ENCODE measurements around the gene LSS. TPM values are rescaled to one million over a fixed set of nuclear protein-coding genes. Genes with fewer than 3 reads are reported as not detected.
"Not testable (repeated sequence)": the region's sequence is repeated elsewhere in the genome, so short reads cannot be mapped to it uniquely, and the experiment has no call there.

The LSS gene
- total and polyA plus RNA-seq, 2 experiments from 2014 or later = 86.9 to 112 TPM

DNA sequence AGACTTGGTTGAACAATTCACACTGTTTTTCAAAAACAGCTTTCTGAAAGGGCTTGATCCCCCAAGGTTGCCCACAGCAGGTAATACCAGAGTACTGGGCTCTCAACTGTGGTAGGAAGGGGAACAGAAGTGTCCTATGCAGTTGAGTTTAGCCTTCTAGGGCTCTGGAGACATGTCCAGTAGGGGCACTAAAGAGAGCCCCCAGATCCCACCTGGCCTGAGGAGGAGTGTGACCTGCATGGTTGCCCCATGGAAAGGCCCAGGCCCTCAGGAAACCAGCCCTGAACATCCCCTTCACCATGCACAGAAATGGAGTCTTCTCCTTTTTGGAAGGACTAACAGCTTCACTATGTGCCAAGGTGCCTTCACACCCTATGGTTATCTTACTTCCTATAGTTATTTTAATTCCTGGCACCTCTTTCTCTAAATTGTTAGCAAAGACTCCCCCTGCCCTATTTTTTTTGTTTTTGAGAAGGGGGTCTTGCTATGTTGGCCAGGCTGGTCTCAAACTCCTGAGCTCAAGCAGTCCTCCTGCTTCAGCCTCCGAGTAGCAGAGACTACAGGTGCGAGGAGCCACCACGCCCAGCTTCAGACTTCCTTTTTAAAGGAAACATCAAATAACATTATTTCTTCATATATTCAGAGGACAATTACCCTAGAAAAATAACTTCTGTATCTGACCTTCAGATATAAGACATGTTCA lies 16.8 kb upstream of the LSS start:
- peaks cover 71% of the 10 kb centered on the region for H3K36me3 ChIP-seq
- H3K27ac ChIP-seq = no peak overlapping the region
- TF ChIP-seq, protein P1, sequence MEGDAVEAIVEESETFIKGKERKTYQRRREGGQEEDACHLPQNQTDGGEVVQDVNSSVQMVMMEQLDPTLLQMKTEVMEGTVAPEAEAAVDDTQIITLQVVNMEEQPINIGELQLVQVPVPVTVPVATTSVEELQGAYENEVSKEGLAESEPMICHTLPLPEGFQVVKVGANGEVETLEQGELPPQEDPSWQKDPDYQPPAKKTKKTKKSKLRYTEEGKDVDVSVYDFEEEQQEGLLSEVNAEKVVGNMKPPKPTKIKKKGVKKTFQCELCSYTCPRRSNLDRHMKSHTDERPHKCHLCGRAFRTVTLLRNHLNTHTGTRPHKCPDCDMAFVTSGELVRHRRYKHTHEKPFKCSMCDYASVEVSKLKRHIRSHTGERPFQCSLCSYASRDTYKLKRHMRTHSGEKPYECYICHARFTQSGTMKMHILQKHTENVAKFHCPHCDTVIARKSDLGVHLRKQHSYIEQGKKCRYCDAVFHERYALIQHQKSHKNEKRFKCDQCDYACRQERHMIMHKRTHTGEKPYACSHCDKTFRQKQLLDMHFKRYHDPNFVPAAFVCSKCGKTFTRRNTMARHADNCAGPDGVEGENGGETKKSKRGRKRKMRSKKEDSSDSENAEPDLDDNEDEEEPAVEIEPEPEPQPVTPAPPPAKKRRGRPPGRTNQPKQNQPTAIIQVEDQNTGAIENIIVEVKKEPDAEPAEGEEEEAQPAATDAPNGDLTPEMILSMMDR (IDR thresholded peaks at IDR 0.05; ENCODE audit: low read depth, low read length) = no peak
- no peak overlapping the region for H3K4me3 ChIP-seq
- no peaks in the 10 kb centered on the region for H3K9me3 ChIP-seq (ENCODE audit: low read depth)
- no peaks in the 10 kb centered on the region for H3K27me3 ChIP-seq
- no peak for DNase-seq (ENCODE audit: low read depth in 1 of 2, low spot score in 1 of 2)
- H3K4me1 ChIP-seq (ENCODE audit: low read depth) = no peaks in the 10 kb centered on the region

DNA sequence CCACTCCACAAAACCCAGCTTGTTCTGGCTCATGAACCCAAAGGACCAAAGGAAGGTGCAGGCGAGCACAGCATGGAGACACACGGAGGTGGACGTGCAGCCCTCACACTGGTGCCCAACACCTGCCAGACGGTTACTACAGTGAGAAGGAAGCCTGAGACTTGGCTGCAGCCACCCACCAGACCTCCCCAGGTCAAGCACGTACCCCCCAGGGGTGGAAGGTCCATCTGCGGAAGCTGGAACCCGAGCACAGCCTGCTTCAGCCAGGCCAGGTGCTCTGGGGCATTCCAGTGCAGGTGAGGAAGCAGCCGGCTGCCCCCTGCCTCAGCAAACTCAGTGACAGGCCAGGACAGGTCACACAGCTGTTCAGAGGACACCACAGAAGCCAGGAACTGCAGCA lies 16.0 kb upstream of the LSS start:
- no peaks in the 10 kb centered on the region for H3K4me1 ChIP-seq (ENCODE audit: low read depth)
- no peaks in the 10 kb centered on the region for H3K9me3 ChIP-seq (ENCODE audit: low read depth)
- TF ChIP-seq, protein P1 (IDR thresholded peaks at IDR 0.05; ENCODE audit: low read depth, low read length) = no peak
- no peak for DNase-seq (ENCODE audit: low read depth in 1 of 2, low spot score in 1 of 2)
- H3K27ac ChIP-seq = no peak overlapping the region
- H3K27me3 ChIP-seq = no peaks in the 10 kb centered on the region
- H3K36me3 ChIP-seq = peaks cover 71% of the 10 kb centered on the region
- no peak overlapping the region for H3K4me3 ChIP-seq

DNA sequence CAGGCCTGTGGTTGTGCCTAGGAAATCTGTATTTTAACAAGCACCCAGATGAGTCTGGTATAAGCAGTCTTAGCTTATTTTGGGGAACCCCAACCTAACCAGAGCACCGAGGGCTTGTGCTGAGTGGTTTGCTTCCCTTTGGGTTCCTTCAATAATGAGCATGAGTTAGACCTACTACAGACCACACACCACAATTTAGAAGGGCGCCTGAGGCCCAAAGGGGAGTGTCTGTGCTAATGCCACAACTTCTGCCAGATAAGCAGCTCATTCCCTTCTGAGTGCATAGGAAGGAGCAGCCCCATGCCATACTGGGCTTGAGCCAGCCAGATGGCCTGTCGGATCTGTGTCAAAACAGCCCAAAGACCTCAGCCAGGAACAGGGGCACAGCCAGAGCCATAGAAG lies 15.4 kb upstream of the LSS start:
- peaks cover 66% of the 10 kb centered on the region for H3K36me3 ChIP-seq
- H3K27me3 ChIP-seq = no peaks in the 10 kb centered on the region
- TF ChIP-seq, protein P1 (IDR thresholded peaks at IDR 0.05; ENCODE audit: low read depth, low read length) = no peak
- no peak overlapping the region for H3K4me3 ChIP-seq
- no peaks in the 10 kb centered on the region for H3K4me1 ChIP-seq (ENCODE audit: low read depth)
- no peak overlapping the region for H3K27ac ChIP-seq
- DNase-seq (ENCODE audit: low read depth in 1 of 2, low spot score in 1 of 2) = no peak
- no peaks in the 10 kb centered on the region for H3K9me3 ChIP-seq (ENCODE audit: low read depth)

DNA sequence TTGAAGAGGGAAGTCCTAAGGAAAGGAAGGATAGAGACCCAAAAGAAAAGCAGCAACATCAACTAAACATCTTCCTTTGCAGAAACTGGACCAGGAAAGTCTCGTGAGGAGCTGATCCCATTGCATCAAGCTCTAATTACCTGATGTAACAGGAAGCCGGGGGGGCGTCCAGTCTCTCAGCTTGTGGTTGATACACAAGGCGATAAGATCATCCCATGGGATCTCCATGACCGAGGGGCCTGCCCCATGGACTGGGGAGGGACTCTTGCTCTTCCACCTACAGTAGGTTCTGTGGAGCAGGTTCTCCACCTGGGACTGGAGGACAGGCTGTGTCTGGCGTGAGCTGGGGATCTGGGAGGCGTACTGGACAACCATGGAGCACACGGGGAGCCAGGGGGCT lies 14.8 kb upstream of the LSS start:
- H3K9me3 ChIP-seq (ENCODE audit: low read depth) = no peaks in the 10 kb centered on the region
- TF ChIP-seq, protein P1 (IDR thresholded peaks at IDR 0.05; ENCODE audit: low read depth, low read length) = no peak
- no peak overlapping the region for H3K4me3 ChIP-seq
- no peak overlapping the region for H3K27ac ChIP-seq
- H3K4me1 ChIP-seq (ENCODE audit: low read depth) = no peaks in the 10 kb centered on the region
- DNase-seq (ENCODE audit: low read depth in 1 of 2, low spot score in 1 of 2) = no peak
- peaks cover 70% of the 10 kb centered on the region for H3K36me3 ChIP-seq
- no peaks in the 10 kb centered on the region for H3K27me3 ChIP-seq

DNA sequence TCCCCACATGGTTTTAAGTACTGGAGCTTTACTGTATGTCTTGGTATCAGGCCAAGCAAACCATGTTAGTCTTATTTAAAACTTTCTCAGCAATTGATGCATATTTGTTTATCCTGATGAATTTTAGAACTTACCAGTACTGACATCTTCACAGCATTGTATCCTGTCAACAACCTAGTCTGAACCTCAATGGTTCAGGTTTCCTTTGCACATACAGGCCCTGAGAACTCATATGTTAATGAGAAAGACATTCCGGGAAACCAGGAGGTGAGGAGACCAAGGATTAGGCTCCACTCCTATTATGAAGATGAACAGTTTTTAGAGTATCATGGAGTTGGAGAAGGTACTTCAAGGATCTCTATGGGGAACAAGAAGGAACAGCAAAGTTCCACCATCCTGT lies 13.0 kb upstream of the LSS start:
- not testable (repeated sequence) for H3K27ac ChIP-seq; H3K9me3 ChIP-seq (ENCODE audit: low read depth); H3K27me3 ChIP-seq; H3K4me1 ChIP-seq (ENCODE audit: low read depth); H3K4me3 ChIP-seq; DNase-seq (ENCODE audit: low read depth in 1 of 2, low spot score in 1 of 2)
- peaks cover 76% of the 10 kb centered on the region for H3K36me3 ChIP-seq

DNA sequence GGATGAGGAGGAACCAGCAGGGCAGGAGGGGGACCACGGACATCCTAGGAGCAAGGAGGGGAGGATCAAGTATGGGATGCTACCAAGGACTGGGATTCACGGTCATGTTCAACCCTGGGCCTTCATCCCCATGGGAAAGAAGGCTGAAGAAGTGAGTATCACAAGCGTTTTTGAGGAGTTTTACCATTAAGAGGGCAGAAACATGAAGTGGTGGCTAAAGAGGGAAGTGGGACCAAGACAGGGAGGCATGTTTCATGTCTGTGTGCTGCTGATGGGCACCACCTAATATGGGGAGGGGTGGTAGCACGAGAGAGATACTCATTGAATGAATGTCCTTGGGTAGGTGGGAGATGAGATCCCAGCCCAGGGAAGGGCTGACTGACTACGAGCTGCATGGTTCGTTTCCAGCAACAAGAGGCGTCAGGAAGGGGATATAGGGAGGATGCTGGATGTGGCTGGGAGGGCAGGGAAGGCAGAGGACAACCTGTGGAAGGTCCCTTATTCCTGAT lies 11.3 kb upstream of the LSS start:
- TF ChIP-seq, protein P1 (IDR thresholded peaks at IDR 0.05; ENCODE audit: low read depth, low read length) = no peak
- DNase-seq (ENCODE audit: low read depth in 1 of 2, low spot score in 1 of 2) = no peak
- no peak overlapping the region for H3K27ac ChIP-seq
- H3K4me3 ChIP-seq = no peak overlapping the region
- no peaks in the 10 kb centered on the region for H3K4me1 ChIP-seq (ENCODE audit: low read depth)
- H3K9me3 ChIP-seq (ENCODE audit: low read depth) = no peaks in the 10 kb centered on the region
- H3K27me3 ChIP-seq = no peaks in the 10 kb centered on the region
- peaks cover 76% of the 10 kb centered on the region for H3K36me3 ChIP-seq

Data from cardiac muscle cell (in vitro differentiated cells and primary cell).